Measurements from ENCODE around the gene CD46. TPM values are rescaled to one million over a fixed set of nuclear protein-coding genes. Genes with fewer than 3 reads are reported as not detected.
A peak's percentile ranks its signal among the peaks of the same experiment; 100 is the strongest.

CD46 gene
- total RNA-seq, 1 experiment from 2014 or later = 184 TPM

- H3K36me3 Mint-ChIP-seq (ENCODE audit: insufficient read depth, unreplicated experiment) = peaks cover 30% of the 10 kb centered on the region
- H3K4me1 Mint-ChIP-seq (ENCODE audit: insufficient read depth, unreplicated experiment) = peaks cover 34% of the 10 kb centered on the region
- no peaks in the 10 kb centered on the region for H3K27me3 Mint-ChIP-seq (ENCODE audit: insufficient read depth, unreplicated experiment)
- BruUV-seq (replicated peaks) = no TSS peak
- no peak for DNase-seq (ENCODE audit: unreplicated experiment)
- POLR2A ChIA-PET = interaction anchor here (0.8 to 6.5 kb wide), 6 partner anchors 9 to 30 kb away, joined by 4 to 33 read pairs (median 13); no protein-coding TSS in a partner anchor
- peak overlapping the region; percentile 32 for H3K27ac Mint-ChIP-seq (ENCODE audit: low read depth, unreplicated experiment)
- intact Hi-C loops (cut with micrococcal nuclease) = no loop called here
- no peaks in the 10 kb centered on the region for H3K9me3 Mint-ChIP-seq (ENCODE audit: unreplicated experiment)
- CTCF ChIA-PET = interaction anchor here (0.6 to 28.1 kb wide), 8 partner anchors 10 to 1727 kb away, joined by 3 to 790 read pairs (median 9); no protein-coding TSS in a partner anchor
- no peak overlapping the region for H3K4me3 Mint-ChIP-seq (ENCODE audit: unreplicated experiment)
- TF ChIP-seq, protein P1, sequence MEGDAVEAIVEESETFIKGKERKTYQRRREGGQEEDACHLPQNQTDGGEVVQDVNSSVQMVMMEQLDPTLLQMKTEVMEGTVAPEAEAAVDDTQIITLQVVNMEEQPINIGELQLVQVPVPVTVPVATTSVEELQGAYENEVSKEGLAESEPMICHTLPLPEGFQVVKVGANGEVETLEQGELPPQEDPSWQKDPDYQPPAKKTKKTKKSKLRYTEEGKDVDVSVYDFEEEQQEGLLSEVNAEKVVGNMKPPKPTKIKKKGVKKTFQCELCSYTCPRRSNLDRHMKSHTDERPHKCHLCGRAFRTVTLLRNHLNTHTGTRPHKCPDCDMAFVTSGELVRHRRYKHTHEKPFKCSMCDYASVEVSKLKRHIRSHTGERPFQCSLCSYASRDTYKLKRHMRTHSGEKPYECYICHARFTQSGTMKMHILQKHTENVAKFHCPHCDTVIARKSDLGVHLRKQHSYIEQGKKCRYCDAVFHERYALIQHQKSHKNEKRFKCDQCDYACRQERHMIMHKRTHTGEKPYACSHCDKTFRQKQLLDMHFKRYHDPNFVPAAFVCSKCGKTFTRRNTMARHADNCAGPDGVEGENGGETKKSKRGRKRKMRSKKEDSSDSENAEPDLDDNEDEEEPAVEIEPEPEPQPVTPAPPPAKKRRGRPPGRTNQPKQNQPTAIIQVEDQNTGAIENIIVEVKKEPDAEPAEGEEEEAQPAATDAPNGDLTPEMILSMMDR (IDR thresholded peaks at IDR 0.05; ENCODE audit: unreplicated experiment) = no peak
Observed at GRCh38 chr1:207838156-207839082, 86.6 kb downstream of the CD46 start.

DNA sequence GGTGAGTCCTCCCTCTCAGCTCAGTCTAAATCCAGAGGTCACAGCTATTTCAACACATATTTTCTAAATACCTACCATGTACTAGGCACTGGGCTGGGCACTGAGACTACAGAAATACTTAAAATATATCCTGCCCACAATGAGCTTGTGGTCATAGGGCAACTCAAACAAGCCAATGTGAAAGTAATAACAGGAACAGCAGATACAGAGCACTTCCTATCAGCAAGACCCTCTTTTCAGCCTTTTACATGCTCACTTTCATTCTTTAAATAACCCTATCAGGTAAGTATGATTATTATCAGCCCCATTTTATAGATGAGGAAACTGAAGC is 87.2 kb downstream of the CD46 start:
- Mint-ChIP-seq H3K4me3 (ENCODE audit: unreplicated experiment) (no peak overlapping the region), H3K9me3 (ENCODE audit: unreplicated experiment) (no peaks in the 10 kb centered on the region), H3K27me3 (ENCODE audit: insufficient read depth, unreplicated experiment) (no peaks in the 10 kb centered on the region), H3K27ac (ENCODE audit: low read depth, unreplicated experiment) (peak overlapping the region; percentile 32), H3K36me3 (ENCODE audit: insufficient read depth, unreplicated experiment) (peaks cover 36% of the 10 kb centered on the region), H3K4me1 (ENCODE audit: insufficient read depth, unreplicated experiment) (peaks cover 40% of the 10 kb centered on the region)
- intact Hi-C loops (cut with micrococcal nuclease) = no loop called here
- POLR2A ChIA-PET = interaction anchor here (0.8 to 6.5 kb wide), 6 partner anchors 9 to 29 kb away, joined by 4 to 33 read pairs (median 13); no protein-coding TSS in a partner anchor
- DNase-seq (ENCODE audit: unreplicated experiment) = no peak
- BruUV-seq (replicated peaks) = no TSS peak
- TF ChIP-seq, protein P1 (IDR thresholded peaks at IDR 0.05; ENCODE audit: unreplicated experiment) = no peak
- CTCF ChIA-PET = interaction anchor here (0.6 to 28.1 kb wide), 10 partner anchors 10 to 1726 kb away, joined by 3 to 790 read pairs (median 9); no protein-coding TSS in a partner anchor

GRCh38 chr1:207840380-207840779 is 88.5 kb downstream of the CD46 start:
- DNase-seq (ENCODE audit: unreplicated experiment) = no peak
- Mint-ChIP-seq H3K4me1 (ENCODE audit: insufficient read depth, unreplicated experiment) (peaks cover 45% of the 10 kb centered on the region), H3K4me3 (ENCODE audit: unreplicated experiment) (no peak overlapping the region), H3K9me3 (ENCODE audit: unreplicated experiment) (no peaks in the 10 kb centered on the region), H3K27ac (ENCODE audit: low read depth, unreplicated experiment) (no peak overlapping the region), H3K27me3 (ENCODE audit: insufficient read depth, unreplicated experiment) (no peaks in the 10 kb centered on the region), H3K36me3 (ENCODE audit: insufficient read depth, unreplicated experiment) (peaks cover 35% of the 10 kb centered on the region)
- ChIA-PET POLR2A (interaction anchor here (0.7 to 6.1 kb wide), 8 partner anchors 10 to 123 kb away, joined by 3 to 33 read pairs (median 3); no protein-coding TSS in a partner anchor), CTCF (interaction anchor here (0.6 to 28.1 kb wide), 13 partner anchors 9 to 374 kb away, joined by 3 to 790 read pairs (median 5); no protein-coding TSS in a partner anchor)
- TF ChIP-seq, protein P1 (IDR thresholded peaks at IDR 0.05; ENCODE audit: unreplicated experiment) = no peak
- BruUV-seq (replicated peaks) = no TSS peak
- intact Hi-C loops (cut with micrococcal nuclease) = no loop called here

GRCh38 chr1:207841293-207841692 is 89.4 kb downstream of the CD46 start:
- intact Hi-C loops (cut with micrococcal nuclease) = no loop called here
- ChIA-PET POLR2A (interaction anchor here (0.6 to 6.1 kb wide), 9 partner anchors 11 to 1966 kb away, joined by 3 to 33 read pairs (median 3); partner anchors contain the start of gene CD55), CTCF (interaction anchor here (0.6 to 28.1 kb wide), 11 partner anchors 8 to 1175 kb away, joined by 3 to 790 read pairs (median 9); no protein-coding TSS in a partner anchor)
- peaks cover 52% of the 10 kb centered on the region for H3K4me1 Mint-ChIP-seq (ENCODE audit: insufficient read depth, unreplicated experiment)
- no peaks in the 10 kb centered on the region for H3K9me3 Mint-ChIP-seq (ENCODE audit: unreplicated experiment)
- TF ChIP-seq, protein P1 (IDR thresholded peaks at IDR 0.05; ENCODE audit: unreplicated experiment) = no peak
- H3K4me3 Mint-ChIP-seq (ENCODE audit: unreplicated experiment) = no peak overlapping the region
- DNase-seq (ENCODE audit: unreplicated experiment) = no peak
- H3K27me3 Mint-ChIP-seq (ENCODE audit: insufficient read depth, unreplicated experiment) = no peaks in the 10 kb centered on the region
- H3K27ac Mint-ChIP-seq (ENCODE audit: low read depth, unreplicated experiment) = no peak overlapping the region
- H3K36me3 Mint-ChIP-seq (ENCODE audit: insufficient read depth, unreplicated experiment) = peaks cover 31% of the 10 kb centered on the region
- BruUV-seq (replicated peaks) = no TSS peak

Measured in MCF 10A (cell line).